ENCODE results near the gene LIMS4.
"Not testable (repeated sequence)": the region's sequence is repeated elsewhere in the genome, so short reads cannot be mapped to it uniquely, and the experiment has no call there.

- not testable (repeated sequence) for TF ChIP-seq CTCF, POLR2A (IDR thresholded peaks at IDR 0.05)
Measured at GRCh38 chr2:110474898-110475297, 2.3 kb upstream of the LIMS4 start.
